Stimulated activated CD8-positive, alpha-beta memory T cell treated with anti-CD3 and anti-CD28 coated beads, Interleukin-7, amount 100 ng/mL, for 1 hour (primary cell): Measurements from ENCODE around the gene COQ9.
"Not testable (repeated sequence)": the region's sequence is repeated elsewhere in the genome, so short reads cannot be mapped to it uniquely, and the experiment has no call there.

Experiments used
- DNase-seq, 2 donors: peaks; one replicate each; pipeline ENCODE4 v3.0.0-alpha.2; 2020; ENCODE audit warnings: low read depth in 2 of 2

The COQ9 gene

GRCh38 chr16:57447186-57447962 is at the start of gene COQ9, which contains the start of gene CIAPIN1:
TSS of gene COQ9 (plus strand) at chr16:57447479. CDS start at chr16:57447506, 27 bp downstream.
TSS of gene CIAPIN1 (minus strand) at chr16:57447385. CDS start at chr16:57440928, 6,457 bp downstream.
- peak; percentile 81 to 82 for DNase-seq

GRCh38 chr16:57397493-57397892 is 49.8 kb upstream of the COQ9 start:
- not testable (repeated sequence) for DNase-seq

GRCh38 chr16:57401943-57402640 is 45.2 kb upstream of the COQ9 start:
- DNase-seq = no peak

GRCh38 chr16:57403965-57404817 is 43.1 kb upstream of the COQ9 start, which contains the start of gene CCL17:
TSS of gene CCL17 (plus strand) at chr16:57404767. CDS start at chr16:57413933, 9,166 bp downstream.
- no peak for DNase-seq

GRCh38 chr16:57405097-57405496 is 42.2 kb upstream of the COQ9 start:
- DNase-seq = no peak

GRCh38 chr16:57406881-57407280 is 40.4 kb upstream of the COQ9 start:
- DNase-seq = no peak

GRCh38 chr16:57407521-57408353 is 39.5 kb upstream of the COQ9 start:
- no peak for DNase-seq

GRCh38 chr16:57409065-57409464 is 38.2 kb upstream of the COQ9 start:
- DNase-seq = no peak

GRCh38 chr16:57409870-57410587 is 37.2 kb upstream of the COQ9 start:
- DNase-seq = no peak

- no peak for DNase-seq
These were observed 35.8 kb upstream of the COQ9 start for GRCh38 chr16:57411362-57411976.

- no peak for DNase-seq
These were observed 34.7 kb upstream of the COQ9 start for GRCh38 chr16:57412584-57412983.

GRCh38 chr16:57413301-57413730 is 34.0 kb upstream of the COQ9 start:
- DNase-seq = no peak

GRCh38 chr16:57413733-57414132 is 33.5 kb upstream of the COQ9 start:
- no peak for DNase-seq

- no peak for DNase-seq
These were observed 31.2 kb upstream of the COQ9 start for GRCh38 chr16:57416084-57416483.

- DNase-seq = no peak
These were observed 27.8 kb upstream of the COQ9 start for GRCh38 chr16:57419506-57419905.

GRCh38 chr16:57422026-57422944 is 25.0 kb upstream of the COQ9 start:
- DNase-seq = no peak

- DNase-seq = no peak
These were observed 24.1 kb upstream of the COQ9 start for GRCh38 chr16:57423152-57423551.

GRCh38 chr16:57424583-57424982 is 22.7 kb upstream of the COQ9 start:
- DNase-seq = no peak

GRCh38 chr16:57426356-57426755 is 20.9 kb upstream of the COQ9 start:
- DNase-seq = no peak
